A375 (cell line): Measurements from ENCODE around the gene BLVRB. TPM values are rescaled to one million over a fixed set of nuclear protein-coding genes. Genes with fewer than 3 reads are reported as not detected.

ENCODE experiments used
- small RNA-seq: library from RNA; depleted of rRNA; stranded (forward); fragments of <200 nt; gene quantifications from one replicate; pipeline ENCODE3, GENCODE V24; 2014
- total RNA-seq: library from RNA; depleted of rRNA; stranded (reverse); fragments of >200 nt; shearing (Covaris generic); gene quantifications from 2 replicates; pipeline ENCODE4 v1.2.3, GENCODE V29; 2014; rRNA removed

BLVRB gene
- 41.0 and 52.6 TPM in 2 replicates for total RNA-seq

GRCh38 chr19:40465557-40466218, at the start of gene BLVRB:
TSS of gene BLVRB (minus strand) at chr19:40465745. CDS start at chr19:40465688, 57 bp downstream.

GRCh38 chr19:40466985-40467734, 1.6 kb upstream of the BLVRB start, which contains the start of gene SPTBN4:
TSS of gene SPTBN4 (plus strand) at chr19:40467001. CDS start at chr19:40472622, 5,621 bp downstream.

GRCh38 chr19:40444000-40444824, 21.3 kb downstream of the BLVRB start, which contains the start of gene SERTAD3:
TSS of gene SERTAD3 (minus strand) at chr19:40444335. CDS start at chr19:40442080, 2,255 bp downstream.

GRCh38 chr19:40425450-40426287, 39.9 kb downstream of the BLVRB start, which contains the start of gene SERTAD1:
TSS of gene SERTAD1 (minus strand) at chr19:40425992. CDS start at chr19:40423546, 2,446 bp downstream.

GRCh38 chr19:40413291-40413845, 52.2 kb downstream of the BLVRB start, which contains the start of gene PRX:
TSS of gene PRX (minus strand) at chr19:40413378. CDS start at chr19:40407932, 5,446 bp downstream.

Small RNA genes within 50 kb of the gene (small RNA-seq; reads per million reads assigned to genes)
- not detected for gene RF00017

Other genes with a start within 250 kb of the BLVRB start
- gene TTC9B, start 247.4 kb downstream of the BLVRB start, total RNA-seq = 0.27 and 0.72 TPM in 2 replicates
- not detected in 2 replicates for gene CCNP, start 239.1 kb downstream of the BLVRB start, total RNA-seq
- gene AKT2, start 180.4 kb downstream of the BLVRB start, total RNA-seq = 99.1 and 100 TPM in 2 replicates
- 15.9 and 19.0 TPM in 2 replicates for gene C19orf47, start 117.3 kb downstream of the BLVRB start, total RNA-seq
- gene PLD3, start 117.0 kb downstream of the BLVRB start, total RNA-seq = 127 and 131 TPM in 2 replicates
- 0.19 TPM in 1 of 2 replicates, not detected in the other for gene HIPK4, start 75.6 kb downstream of the BLVRB start, total RNA-seq
- 1.2 and 1.7 TPM in 2 replicates for gene PRX, start 52.4 kb downstream of the BLVRB start, total RNA-seq
- 23.8 and 25.6 TPM in 2 replicates for gene SERTAD1, start 39.8 kb downstream of the BLVRB start, total RNA-seq
- 4.0 and 5.6 TPM in 2 replicates for gene SERTAD3, start 21.4 kb downstream of the BLVRB start, total RNA-seq
- 0.27 and 0.75 TPM in 2 replicates for gene SPTBN4, start 1.3 kb upstream of the BLVRB start, total RNA-seq
- 23.2 and 32.5 TPM in 2 replicates for gene SHKBP1, start 111.1 kb upstream of the BLVRB start, total RNA-seq
- 50.1 and 53.4 TPM in 2 replicates for gene LTBP4, start 135.6 kb upstream of the BLVRB start, total RNA-seq
- 12.5 and 14.4 TPM in 2 replicates for gene NUMBL, start 224.9 kb upstream of the BLVRB start, total RNA-seq